H1 (cell line): Measurements from ENCODE around the gene SAFB.

Experiments
- BCL11A ChIP-seq, 2 experiments: IDR thresholded peaks; one replicate each; pipeline ENCODE4 v1.6.1; 2011; ENCODE audit warnings: low read depth in 2 of 2, low read length in 2 of 2, mild to moderate bottlenecking in 2 of 2
- BRCA1 ChIP-seq: IDR thresholded peaks from 2 replicates; pipeline ENCODE4 v1.6.1; 2012; ENCODE audit warnings: low read depth, low read length, improper control_type of control experiment
- CTCF ChIP-seq, 3 experiments: IDR thresholded peaks; 1 replicate in 2 of 3; 2 replicates in 1 of 3; pipeline versions ENCODE4 v1.5.1 to v1.6.1; 2011; ENCODE audit warnings: low read length in 3 of 3, mild to moderate bottlenecking in 3 of 3, inconsistent platforms in 2 of 3, low read depth in 1 of 3, moderate library complexity in 1 of 3; ENCODE audit not compliant: insufficient read depth in 1 of 3; ENCODE audit errors: control extremely low read depth in 1 of 3
- EP300 ChIP-seq, 2 experiments: IDR thresholded peaks; 1 replicate in 1 of 2; 2 replicates in 1 of 2; pipeline ENCODE4 v1.6.1; 2011 to 2012; ENCODE audit warnings: low read depth in 2 of 2, low read length in 2 of 2, mild to moderate bottlenecking in 2 of 2, borderline replicate concordance in 1 of 2, inconsistent platforms in 1 of 2, moderate library complexity in 1 of 2
- EZH2 ChIP-seq: fragments of 200-600 bp; sonication (generic); IDR thresholded peaks from 2 replicates; pipeline ENCODE4 v1.7.1; 2012; ENCODE audit warnings: low read depth, mild to moderate bottlenecking, moderate library complexity, low read length, inconsistent platforms; ENCODE audit not compliant: severe bottlenecking
- POLR2A ChIP-seq, 2 experiments: IDR thresholded peaks; 1 replicate in 1 of 2; 2 replicates in 1 of 2; pipeline ENCODE4 v1.6.1; 2011; ENCODE audit warnings: low read depth in 2 of 2, low read length in 2 of 2, mild to moderate bottlenecking in 2 of 2; ENCODE audit errors: control extremely low read depth in 1 of 2
- POLR2AphosphoS5 ChIP-seq: IDR thresholded peaks from 2 replicates; pipeline ENCODE4 v1.6.1; 2011; ENCODE audit warnings: low read depth, low read length
- SUZ12 ChIP-seq: fragments of 200-600 bp; sonication (generic); IDR thresholded peaks from 2 replicates; pipeline ENCODE4 v1.6.1; 2012; ENCODE audit warnings: mild to moderate bottlenecking, inconsistent platforms, low read length, moderate library complexity, mixed read lengths
- TAF1 ChIP-seq: IDR thresholded peaks from 2 replicates; pipeline ENCODE4 v1.6.1; 2011; ENCODE audit warnings: mild to moderate bottlenecking, low read depth, low read length

GRCh38 chr19:5669212-5669611, 46.3 kb downstream of the SAFB start:
- TF ChIP-seq CTCF (IDR thresholded peaks at IDR 0.05; ENCODE audit: control extremely low read depth in 1 of 3, insufficient read depth in 1 of 3, low read depth in 1 of 3, low read length in 3 of 3) (no peak), POLR2AphosphoS5 (no peak), EP300 (IDR thresholded peaks at IDR 0.05; ENCODE audit: borderline replicate concordance in 1 of 2, low read depth in 2 of 2, low read length in 2 of 2) (no peak), EZH2 (no peak), BRCA1 (no peak), SUZ12 (no peak), BCL11A (IDR thresholded peaks at IDR 0.05; ENCODE audit: low read depth in 2 of 2, low read length in 2 of 2) (no peak), POLR2A (IDR thresholded peaks at IDR 0.05; ENCODE audit: control extremely low read depth in 1 of 2, low read depth in 2 of 2, low read length in 2 of 2) (no peak), TAF1 (no peak)
